Keratinocyte (primary cell): Measurements from ENCODE around the gene DNAJA4. TPM values are rescaled to one million over a fixed set of nuclear protein-coding genes. Genes with fewer than 3 reads are reported as not detected.

Source experiments
- DNase-seq: peaks from one replicate; pipeline ENCODE4 v3.0.0-alpha.2; 2011; ENCODE audit warnings: low read depth, missing footprints, low spot score
- FAIRE-seq: peaks from 2 replicates; lab custom pipeline; 2011; peaks lifted over from hg19 to GRCh38; lab: Jason Lieb, UNC
- H2AFZ ChIP-seq: 2 replicates; pipeline ENCODE4 v1.6.0; 2012; ENCODE audit warnings: low read length, control low read depth, inconsistent platforms; ENCODE audit not compliant: control insufficient read depth
- H3K27ac ChIP-seq: 2 replicates; pipeline ENCODE4 v1.5.1; 2011; ENCODE audit warnings: low read length; ENCODE audit not compliant: control insufficient read depth, insufficient read depth
- H3K27me3 ChIP-seq: 3 replicates; pipeline ENCODE4 v1.6.0; 2011; ENCODE audit warnings: low read length; ENCODE audit not compliant: control insufficient read depth, insufficient read depth; ENCODE audit errors: extremely low read depth
- H3K36me3 ChIP-seq, 2 experiments: 2 replicates in 1 of 2; 3 replicates in 1 of 2; pipeline ENCODE4 v1.5.1; 2011; ENCODE audit warnings: low read length in 2 of 2, mild to moderate bottlenecking in 1 of 2; ENCODE audit not compliant: control insufficient read depth in 2 of 2, insufficient read depth in 2 of 2; ENCODE audit errors: extremely low read depth in 1 of 2
- H3K4me1 ChIP-seq: 3 replicates; pipeline ENCODE4 v1.5.1; 2011; ENCODE audit warnings: low read length; ENCODE audit not compliant: control insufficient read depth, insufficient read depth; ENCODE audit errors: extremely low read depth
- H3K4me2 ChIP-seq: 3 replicates; pipeline ENCODE4 v1.6.0; 2011; ENCODE audit warnings: low read depth, low read length; ENCODE audit not compliant: control insufficient read depth, insufficient read depth; ENCODE audit errors: extremely low read depth
- H3K4me3 ChIP-seq, 3 experiments: fragments of 200-600 bp in 1 of 3; sonication (generic) in 1 of 3; 2 replicates in 2 of 3; 3 replicates in 1 of 3; pipeline ENCODE4 v1.5.1; 2011 to 2016; ENCODE audit warnings: low read length in 3 of 3, mild to moderate bottlenecking in 3 of 3, control low read depth in 2 of 3, inconsistent platforms in 1 of 3, low read depth in 1 of 3, mixed read lengths in 1 of 3, mixed run types in 1 of 3, moderate library complexity in 1 of 3; ENCODE audit not compliant: control insufficient read depth in 2 of 3, insufficient read depth in 2 of 3; ENCODE audit errors: extremely low read depth in 1 of 3
- H3K79me2 ChIP-seq: 2 replicates; pipeline ENCODE4 v1.6.0; 2012; ENCODE audit warnings: low read length; ENCODE audit not compliant: control insufficient read depth, insufficient read depth
- H3K9ac ChIP-seq: 3 replicates; pipeline ENCODE4 v1.6.0; 2011; ENCODE audit warnings: low read length; ENCODE audit not compliant: control insufficient read depth, insufficient read depth; ENCODE audit errors: extremely low read depth
- H3K9me1 ChIP-seq: 3 replicates; pipeline ENCODE4 v1.6.0; 2011; ENCODE audit warnings: low read length; ENCODE audit not compliant: control insufficient read depth, insufficient read depth; ENCODE audit errors: extremely low read depth
- H3K9me3 ChIP-seq: 2 replicates; pipeline ENCODE4 v1.5.1; 2012; ENCODE audit warnings: low read depth, low read length; ENCODE audit not compliant: control insufficient read depth
- H4K20me1 ChIP-seq: 3 replicates; pipeline ENCODE4 v1.6.0; 2011; ENCODE audit warnings: low read length; ENCODE audit not compliant: control insufficient read depth, insufficient read depth; ENCODE audit errors: extremely low read depth
- CTCF ChIP-seq, 3 experiments: IDR thresholded peaks in 1 of 3; conservative IDR thresholded peaks in 1 of 3; optimal IDR thresholded peaks in 1 of 3; 2 replicates in 2 of 3; 3 replicates in 1 of 3; pipeline versions ENCODE3 to v1.5.1; 2011; ENCODE audit warnings: low read length in 3 of 3, mild to moderate bottlenecking in 3 of 3, moderate library complexity in 2 of 3, control low read depth in 1 of 3, inconsistent platforms in 1 of 3; ENCODE audit not compliant: insufficient read depth in 2 of 3; ENCODE audit errors: extremely low read depth in 1 of 3
- EZH2 ChIP-seq: IDR thresholded peaks from one replicate; pipeline ENCODE4 v1.6.1; 2012; ENCODE audit warnings: inconsistent platforms, mild to moderate bottlenecking, low read length, moderate library complexity
- dilution Hi-C: fragments of 300-500 bp; cut with MboI; formaldehyde crosslinking; loops from one replicate; pipeline ENCODE4 v1.7.0; 2020; ENCODE audit warnings: low sequenced_read_pairs; ENCODE audit not compliant: extremely low pct_ligation_motif_present
- polyA plus RNA-seq, 5 experiments: library from polyadenylated mRNA; depleted of rRNA in 3 of 5; stranded (reverse) in 3 of 5; stranded (forward) in 1 of 5; unstranded in 1 of 5; fragments of >200 nt; gene quantifications; 1 replicate in 1 of 5; 2 replicates in 3 of 5; 3 replicates in 1 of 5; pipeline versions ENCODE4 v1.2.1 to v1.2.3, GENCODE V29; 2011 to 2012; ENCODE audit warnings: missing spikeins in 2 of 5, low read depth in 1 of 5, low replicate concordance in 1 of 5
- small RNA-seq, 3 experiments: library from RNA; depleted of rRNA; stranded (forward); fragments of <200 nt; gene quantifications; one replicate each; pipeline ENCODE3, GENCODE V24; 2012; ENCODE audit warnings: low read depth in 3 of 3, low replicate concordance in 1 of 3; ENCODE audit not compliant: insufficient read length in 3 of 3

DNAJA4 gene
- polyA plus RNA-seq, 1 donor (not counting 4 experiments of a cell fraction or from before 2014, with no cell fraction given) = 4.1 TPM

- no peak overlapping the region for H2AFZ ChIP-seq
- peaks cover 8% of the 10 kb centered on the region for H3K27me3 ChIP-seq
- FAIRE-seq (no peak), DNase-seq (no peak)
- H3K36me3 ChIP-seq = no peaks in the 10 kb centered on the region
- H3K4me2 ChIP-seq = no peak overlapping the region
- dilution Hi-C loops = no loop called here
- H3K79me2 ChIP-seq = no peaks in the 10 kb centered on the region
- H3K4me1 ChIP-seq = no peaks in the 10 kb centered on the region
- no peaks in the 10 kb centered on the region for H4K20me1 ChIP-seq
- no peaks in the 10 kb centered on the region for H3K9me1 ChIP-seq
- H3K4me3 ChIP-seq = no peak overlapping the region
- H3K9me3 ChIP-seq = no peaks in the 10 kb centered on the region
- TF ChIP-seq CTCF (optimal IDR thresholded peaks at IDR 0.05 in 1 of 3, IDR thresholded peaks at IDR 0.05 in 1 of 3, conservative IDR thresholded peaks at IDR 0.05 in 1 of 3; ENCODE audit: extremely low read depth in 1 of 3, insufficient read depth in 2 of 3, low read length in 3 of 3) = no peak
- no peak for TF ChIP-seq EZH2
- no peak overlapping the region for H3K9ac ChIP-seq
- H3K27ac ChIP-seq = no peak overlapping the region
These were observed 65.3 kb downstream of the DNAJA4 start for GRCh38 chr15:78329625-78330024.

Small RNAs within 50 kb of the gene (small RNA-seq; reads per million reads assigned to genes)
- 0 reads per million in 3 experiments for gene AC090607.5

Other genes starting within 250 kb of the DNAJA4 start
- 17.7 to 27.0 TPM (median 26.1 TPM) in 3 replicates for gene TBC1D2B, start 186.9 kb upstream of the DNAJA4 start, polyA plus RNA-seq
- gene SH2D7, start 172.0 kb upstream of the DNAJA4 start, polyA plus RNA-seq = not detected in 3 replicates
- gene CIB2, start 133.1 kb upstream of the DNAJA4 start, polyA plus RNA-seq = 4.1 to 6.1 TPM (median 4.9 TPM) in 3 replicates
- 59.4 to 118 TPM (median 110 TPM) in 3 replicates for gene IDH3A, start 115.2 kb upstream of the DNAJA4 start, polyA plus RNA-seq
- gene ACSBG1, start 30.0 kb upstream of the DNAJA4 start, polyA plus RNA-seq = 0.01 to 0.06 TPM in 2 of 3 replicates, not detected in the other
- gene SKIC8, start 35.0 kb downstream of the DNAJA4 start, polyA plus RNA-seq = 84.5 to 101 TPM (median 86.5 TPM) in 3 replicates
- not detected in 3 replicates for gene CRABP1, start 75.8 kb downstream of the DNAJA4 start, polyA plus RNA-seq
- gene IREB2, start 173.7 kb downstream of the DNAJA4 start, polyA plus RNA-seq = 14.9 to 20.5 TPM (median 19.5 TPM) in 3 replicates
- gene HYKK, start 243.0 kb downstream of the DNAJA4 start, polyA plus RNA-seq = 1.9 to 3.9 TPM (median 2.2 TPM) in 3 replicates